GM19452 (cell line): ENCODE measurements around the gene DLEC1.
"Not testable (repeated sequence)": the region's sequence is repeated elsewhere in the genome, so short reads cannot be mapped to it uniquely, and the experiment has no call there.

ENCODE experiments used
- ATAC-seq: cut with Tn5 transposase; IDR thresholded peaks from one replicate; pipeline ENCODE4 v1.9.1; 2021; ENCODE audit not compliant: unreplicated experiment

Gene DLEC1

DNA sequence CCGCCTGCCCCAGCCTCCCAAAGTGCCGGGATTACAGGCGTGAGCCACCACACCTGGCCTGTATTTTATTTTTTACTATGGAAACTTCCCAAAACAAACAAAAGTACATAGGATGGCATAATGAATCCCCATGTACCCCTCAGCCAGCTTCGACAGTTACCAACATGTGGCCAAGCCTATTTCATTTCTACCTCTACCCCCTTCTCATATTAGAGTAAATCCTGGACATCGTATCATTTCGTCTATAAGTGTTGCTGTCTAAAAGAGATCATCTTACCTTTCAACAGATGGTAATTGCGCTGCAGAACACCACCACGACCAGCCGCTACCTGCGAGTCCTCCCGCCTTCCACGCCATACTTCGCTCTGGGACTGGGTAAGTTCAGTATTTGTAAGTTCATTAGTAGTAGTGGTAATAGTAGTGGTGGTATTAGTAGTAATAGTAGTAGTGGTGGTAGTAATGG, 44.9 kb downstream of the DLEC1 start:
- ATAC-seq, result no peak

DNA sequence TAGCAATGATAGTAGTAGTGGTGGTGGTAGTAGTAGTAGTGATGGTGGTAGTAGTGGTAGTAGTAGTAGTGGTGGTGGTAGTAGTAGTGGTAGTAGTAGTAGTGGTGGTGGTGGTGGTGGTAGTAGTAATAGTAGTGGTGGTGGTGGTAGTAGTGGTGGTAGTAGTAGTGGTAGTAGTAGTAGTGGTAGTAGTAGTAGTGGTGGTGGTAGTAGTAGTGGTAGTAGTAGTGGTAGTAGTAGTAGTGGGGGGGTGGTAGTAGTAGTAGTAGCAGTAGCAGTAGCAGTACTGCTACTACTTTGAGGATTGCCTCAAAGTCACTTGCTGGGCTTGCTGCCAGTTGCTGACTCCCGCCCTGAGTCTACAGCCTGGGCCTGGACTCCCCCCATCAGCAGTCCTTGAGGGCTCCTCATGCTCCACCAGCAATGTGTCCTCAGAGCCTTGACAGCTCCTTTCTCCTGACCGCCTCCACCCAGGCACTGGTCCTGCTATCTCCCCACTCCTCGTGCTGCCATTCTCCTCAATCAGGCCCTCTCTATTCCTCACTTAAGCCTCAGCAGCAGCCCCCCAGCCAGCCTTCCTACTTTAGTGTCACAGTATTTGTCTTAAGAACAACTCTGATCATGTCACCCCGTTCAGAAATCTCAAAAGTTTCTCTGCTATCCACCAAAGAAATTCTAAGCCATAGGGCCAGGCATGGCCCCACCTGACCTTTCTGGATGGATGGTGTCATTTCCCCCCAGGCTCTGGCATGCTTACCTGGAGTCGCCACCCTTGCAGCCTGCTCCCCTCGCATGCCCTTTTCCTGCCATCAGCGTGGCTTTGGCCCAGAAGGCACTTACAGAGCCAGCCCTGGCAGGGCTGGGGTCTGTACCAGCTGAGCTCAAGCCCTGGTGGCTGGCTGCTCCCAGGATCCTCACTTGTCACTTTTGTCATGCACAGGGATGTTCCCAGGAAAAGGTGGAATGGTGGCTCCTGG, 45.6 kb downstream of the DLEC1 start:
- no peak for ATAC-seq

DNA sequence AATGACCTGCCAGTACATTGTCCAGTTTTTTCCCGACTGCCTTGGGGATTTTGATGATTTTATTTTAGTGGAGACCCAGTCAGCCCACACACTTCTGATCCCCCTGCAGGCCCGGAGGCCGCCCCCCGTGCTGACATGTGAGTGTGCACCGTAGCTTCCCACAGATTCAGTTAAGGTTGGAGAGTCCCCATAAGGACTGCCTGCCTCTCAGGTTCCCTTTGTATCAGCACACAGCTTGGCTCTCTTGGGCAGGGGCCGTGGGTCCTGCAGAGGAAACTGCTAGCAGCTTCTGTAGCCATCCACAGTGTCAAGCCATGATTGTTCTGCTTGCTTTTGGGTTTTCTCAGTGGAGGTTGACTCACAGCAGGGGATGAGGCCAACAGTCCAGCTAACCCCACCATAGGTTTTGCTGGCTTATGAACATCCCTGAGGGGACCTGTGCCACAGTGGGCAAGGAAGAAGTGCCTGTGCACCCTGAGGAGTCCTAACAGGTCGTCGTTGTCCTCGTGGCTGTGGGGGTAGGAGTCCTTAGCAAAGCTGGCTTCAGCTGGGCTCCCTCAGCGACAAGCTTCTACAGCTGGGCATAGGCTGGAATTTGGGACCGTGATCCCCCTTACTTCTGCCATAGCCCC, 46.4 kb downstream of the DLEC1 start:
- ATAC-seq, result no peak

DNA sequence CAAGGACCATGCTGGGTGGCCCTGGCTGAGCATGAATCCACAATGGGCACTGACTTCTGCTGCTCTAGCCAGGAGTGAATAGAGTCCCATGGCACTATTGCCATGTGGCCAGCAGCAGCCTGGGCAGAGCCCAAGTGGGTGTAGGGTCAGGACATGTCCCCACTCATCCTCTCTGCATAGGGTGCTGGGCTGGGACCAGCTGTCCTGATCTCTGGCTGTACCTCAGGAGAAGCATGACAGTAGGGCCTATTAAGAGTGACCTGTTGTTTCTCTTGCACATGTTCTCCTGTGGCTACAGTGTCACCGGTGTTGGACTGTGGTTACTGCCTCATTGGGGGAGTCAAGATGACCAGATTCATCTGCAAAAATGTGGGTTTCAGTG, 46.9 kb downstream of the DLEC1 start:
- no peak for ATAC-seq

DNA sequence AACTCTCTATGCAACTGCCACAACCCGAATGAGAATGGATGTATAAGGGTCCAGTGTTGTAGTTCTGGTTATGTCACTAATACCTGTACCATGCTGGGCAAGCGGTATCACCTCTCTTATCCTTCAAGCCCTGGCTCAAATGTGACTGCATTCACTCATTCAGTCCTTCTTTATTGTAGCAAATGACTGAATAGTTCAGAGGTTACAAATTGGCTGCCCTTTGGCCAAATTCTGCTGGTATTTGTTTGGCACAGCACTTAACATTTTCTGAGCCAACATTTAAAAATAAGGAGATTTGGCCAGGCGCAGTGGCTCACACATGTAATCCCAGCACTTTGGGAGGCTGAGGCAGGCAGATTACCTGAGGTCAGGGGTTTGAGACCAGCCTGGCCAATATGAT, 47.5 kb downstream of the DLEC1 start:
- no peak for ATAC-seq

DNA sequence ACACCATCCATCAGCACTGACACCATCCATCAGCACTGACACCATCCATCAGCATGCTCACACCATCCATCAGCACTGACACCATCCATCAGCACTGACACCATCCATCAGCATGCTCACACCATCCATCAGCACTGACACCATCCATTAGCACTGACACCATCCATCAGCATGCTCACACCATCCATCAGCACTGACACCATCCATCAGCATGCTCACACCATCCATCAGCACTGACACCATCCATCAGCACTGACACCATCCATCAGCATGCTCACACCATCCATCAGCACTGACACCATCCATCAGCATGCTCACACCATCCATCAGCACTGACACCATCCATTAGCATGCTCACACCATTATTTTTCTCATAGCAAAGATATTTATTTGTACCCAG, 48.3 kb downstream of the DLEC1 start:
- not testable (repeated sequence) for ATAC-seq

DNA sequence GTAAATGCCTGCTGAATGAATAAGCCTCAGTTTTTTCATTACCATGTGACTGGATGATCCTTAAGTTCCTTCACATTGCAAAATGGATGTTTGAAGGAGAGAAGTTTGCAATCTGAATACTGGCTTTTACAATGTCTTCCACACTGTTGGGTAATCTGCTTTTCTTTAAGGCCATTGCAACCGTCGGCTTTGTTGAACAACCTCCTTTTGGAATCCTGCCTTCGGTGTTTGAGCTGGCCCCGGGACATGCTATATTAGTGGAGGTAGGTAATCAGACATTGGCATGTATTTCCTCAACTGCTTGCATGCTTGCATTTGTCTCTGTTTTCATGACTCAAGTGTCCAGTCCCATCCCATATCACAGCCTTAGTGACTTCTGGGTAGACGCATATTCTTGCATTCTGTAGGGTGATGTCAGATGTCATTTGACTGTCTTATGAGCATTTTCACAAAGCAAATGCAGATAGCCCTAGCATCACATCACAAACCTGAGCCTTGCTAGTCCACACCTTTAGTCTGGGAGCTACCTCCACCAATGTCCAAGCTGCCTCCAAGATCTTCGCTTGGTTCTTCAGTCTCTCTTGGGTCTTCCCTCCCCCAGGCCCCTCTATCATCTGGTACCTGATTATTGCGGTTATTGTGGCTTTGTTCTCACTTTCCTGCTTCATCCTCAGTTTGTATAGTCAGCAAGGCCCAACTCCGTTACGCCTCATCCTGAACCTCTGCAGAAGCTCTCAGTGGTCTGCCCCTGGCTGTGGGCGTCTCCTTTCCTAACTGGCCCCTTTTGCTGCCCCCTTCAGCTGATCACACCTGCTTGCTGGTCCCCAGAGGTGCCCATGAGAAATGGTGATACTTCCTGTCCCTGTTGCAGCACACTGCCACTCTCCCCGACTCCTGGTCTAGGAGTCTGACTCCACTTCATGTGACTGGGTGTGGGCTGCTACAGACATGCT, 49.4 kb downstream of the DLEC1 start:
- ATAC-seq, result no peak

DNA sequence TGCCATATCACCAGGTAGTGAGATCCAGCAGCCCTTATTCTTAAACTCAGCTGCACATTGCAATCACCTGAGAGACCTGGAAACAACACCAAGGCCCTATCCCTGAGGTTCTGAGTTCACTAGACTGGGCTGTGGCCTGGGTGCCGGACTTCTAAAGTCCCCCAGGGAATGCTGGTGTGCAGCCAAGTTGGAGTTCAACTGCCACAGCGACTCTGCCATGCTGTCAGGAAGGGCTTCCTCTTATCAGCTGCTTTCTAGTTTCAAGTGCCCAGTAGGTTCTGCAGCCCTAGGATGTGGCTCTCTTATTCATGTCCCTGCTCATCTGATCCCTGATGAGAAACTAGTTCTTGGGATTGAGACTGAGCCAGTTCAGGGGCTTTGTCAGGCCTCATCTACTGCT, 50.2 kb downstream of the DLEC1 start:
- ATAC-seq, result no peak

DNA sequence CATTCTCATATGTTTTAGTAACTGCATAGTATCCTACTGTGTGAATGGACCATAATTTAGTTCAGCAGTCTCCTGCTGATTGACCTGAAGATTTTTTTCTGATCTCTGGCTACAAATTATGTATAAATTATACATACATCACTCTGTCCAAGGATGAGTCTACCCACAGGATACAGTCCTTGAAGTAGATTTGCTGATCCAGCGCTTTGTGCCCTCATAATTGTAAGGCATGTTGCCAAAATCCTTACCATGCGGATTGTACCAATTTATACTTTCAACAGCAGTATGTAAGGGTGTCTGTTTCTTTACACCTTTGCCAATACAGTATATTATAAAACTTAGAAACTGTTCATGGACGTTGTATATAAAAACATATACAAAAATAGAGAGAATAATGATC, 51.4 kb downstream of the DLEC1 start:
- no peak for ATAC-seq

DNA sequence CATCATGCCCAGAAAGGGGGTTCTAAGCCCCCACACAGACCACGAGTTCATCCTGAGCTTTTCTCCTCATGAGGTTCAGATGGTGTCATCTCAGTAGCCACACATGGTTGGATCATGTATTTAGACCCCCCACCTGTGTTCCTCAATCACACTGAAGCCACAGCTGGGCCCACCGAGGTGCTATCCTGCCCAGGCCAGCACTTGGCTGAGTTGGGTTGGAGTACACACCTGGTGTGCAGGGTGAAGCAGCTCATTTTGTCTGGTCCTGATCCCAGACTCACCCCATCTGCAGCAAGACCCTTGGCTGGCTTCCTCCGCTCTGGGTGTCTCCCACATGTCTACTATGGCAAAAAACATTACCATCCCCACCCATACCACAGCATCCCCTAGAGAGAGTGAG, 56.0 kb downstream of the DLEC1 start:
- ATAC-seq, result no peak

DNA sequence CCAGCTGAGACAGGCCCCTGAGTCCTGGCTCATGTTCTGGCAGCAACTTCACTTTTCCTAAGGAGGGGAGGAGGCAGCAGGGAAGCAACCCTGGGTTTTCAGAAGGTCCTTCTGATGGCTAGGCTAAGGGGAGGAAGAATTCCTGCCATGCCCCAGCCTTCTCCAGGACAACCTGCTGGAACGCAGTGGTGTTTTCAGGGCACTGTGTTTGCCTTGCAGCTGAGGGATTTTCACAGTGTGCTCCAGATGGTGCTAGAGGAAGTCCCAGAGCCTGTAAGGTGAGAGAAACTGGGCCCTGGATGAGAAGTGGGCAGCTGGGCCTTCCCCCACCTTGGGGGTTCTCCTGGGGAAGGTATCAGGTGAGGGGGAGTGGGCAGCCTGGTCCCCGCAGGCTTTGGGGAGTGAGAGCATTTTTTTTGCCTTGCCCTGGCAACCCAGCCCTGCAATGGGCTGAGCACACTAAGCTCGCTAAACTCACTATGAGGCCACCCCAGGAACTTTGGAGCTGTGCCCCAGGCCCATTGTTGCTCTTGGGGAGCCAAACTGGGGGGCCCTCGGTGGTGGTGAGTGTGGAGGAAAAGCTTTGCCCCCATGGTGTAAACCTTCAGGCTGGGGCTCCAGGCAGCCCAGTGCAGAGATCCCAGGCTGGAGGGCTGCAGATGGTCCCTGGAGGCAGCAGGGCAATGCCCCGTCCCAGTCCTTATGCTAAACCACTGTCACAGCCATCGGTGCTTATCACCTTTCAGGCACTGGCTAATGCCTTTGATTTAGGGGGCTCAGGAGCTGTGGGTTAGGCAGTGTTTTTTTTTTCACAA, 56.9 kb downstream of the DLEC1 start:
- ATAC-seq, result no peak

DNA sequence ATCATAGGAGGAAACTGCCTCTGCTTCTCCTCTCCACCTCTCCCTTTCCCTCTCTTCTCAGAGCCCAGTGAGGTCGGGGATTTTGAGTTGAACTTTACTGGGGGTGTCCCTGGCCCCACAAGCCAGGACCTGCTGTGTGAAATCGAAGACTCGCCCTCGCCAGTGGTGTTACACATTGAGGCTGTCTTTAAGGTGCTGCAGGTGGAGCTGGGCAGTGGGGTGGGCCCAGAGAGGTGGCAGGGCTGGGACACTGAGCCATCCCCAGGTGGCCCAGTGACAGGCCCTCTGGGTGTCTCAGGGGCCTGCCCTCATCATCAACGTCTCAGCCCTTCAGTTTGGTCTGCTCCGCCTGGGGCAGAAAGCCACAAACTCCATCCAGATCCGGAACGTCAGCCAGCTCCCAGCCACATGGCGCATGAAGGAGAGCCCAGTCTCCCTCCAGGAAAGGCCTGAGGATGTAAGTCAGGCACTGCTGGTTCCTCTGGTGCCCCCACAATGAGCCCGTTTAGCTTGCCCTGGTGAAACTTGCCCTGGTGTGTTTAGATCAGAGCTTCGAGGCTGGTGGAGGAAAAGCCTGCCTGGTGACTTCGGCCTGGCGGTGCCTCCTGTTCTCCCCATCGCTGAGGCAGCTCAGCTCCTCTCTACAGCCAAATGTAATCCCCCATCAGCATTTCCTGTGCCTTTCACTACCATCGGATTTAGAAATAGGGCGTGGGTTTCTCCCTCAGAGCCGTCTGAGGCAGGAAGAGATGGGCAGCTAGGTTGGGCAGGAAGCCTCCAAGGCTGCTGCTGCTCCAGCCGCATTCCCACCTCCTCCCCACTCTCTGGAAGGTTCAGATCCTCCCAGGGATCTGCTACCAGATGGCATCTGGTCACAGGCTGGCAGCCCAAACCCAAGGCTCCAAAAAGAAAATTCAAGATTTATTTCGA, 58.7 kb downstream of the DLEC1 start:
- ATAC-seq, result no peak

DNA sequence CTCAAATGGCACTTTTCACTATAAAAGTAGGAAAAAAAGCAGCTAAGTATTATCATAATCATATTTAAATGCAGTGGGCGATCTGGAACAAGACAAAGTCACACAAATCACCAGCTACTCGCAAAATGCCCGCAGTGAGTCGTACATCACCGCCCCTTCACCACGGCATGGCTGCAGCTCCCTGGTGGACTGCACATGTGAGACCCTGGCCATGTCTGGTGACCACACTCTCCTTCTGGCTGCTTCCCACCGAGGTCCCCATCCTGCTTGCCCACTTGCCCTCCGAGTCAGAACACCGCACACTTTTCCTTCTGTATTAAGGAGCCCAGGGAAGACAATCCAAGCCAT, 59.3 kb downstream of the DLEC1 start:
- ATAC-seq, result no peak

DNA sequence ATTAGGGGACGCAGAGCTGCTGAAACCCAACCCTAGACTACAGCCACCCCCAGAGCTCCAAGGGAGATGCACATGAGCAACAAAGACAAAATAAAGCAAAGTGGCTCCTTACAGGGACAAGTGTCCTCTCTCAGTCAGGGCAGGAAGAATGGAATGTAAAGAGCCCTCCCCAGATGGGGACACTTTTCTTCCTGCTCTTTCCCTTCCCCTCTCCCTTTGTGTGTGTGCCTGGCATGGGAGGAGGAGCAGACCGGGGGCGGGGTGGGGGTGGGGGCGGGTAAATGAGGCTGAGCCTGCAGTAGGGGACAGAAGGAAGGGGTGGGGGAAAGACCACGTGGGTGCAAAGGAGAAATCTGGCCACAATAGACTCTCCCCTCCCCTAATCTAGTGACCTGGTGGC, 60.5 kb downstream of the DLEC1 start:
- ATAC-seq, result no peak

DNA sequence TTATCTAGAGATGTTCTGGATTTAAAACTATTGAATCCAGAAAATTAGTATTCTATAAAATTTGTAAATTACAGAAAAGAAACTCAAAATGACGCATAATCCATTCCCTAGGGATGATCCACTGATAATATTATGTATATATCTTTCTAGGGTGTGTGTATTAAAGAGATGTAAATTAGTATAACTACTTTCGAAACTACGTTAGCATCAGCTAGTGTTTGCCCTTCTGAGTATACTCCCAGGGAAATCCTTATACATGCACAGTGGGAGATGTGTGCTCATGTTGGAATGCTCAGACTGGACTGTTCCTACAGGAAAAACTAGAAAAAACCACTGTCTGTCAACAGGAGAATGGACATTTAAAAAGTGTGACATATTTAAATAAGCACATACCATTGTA, 61.5 kb downstream of the DLEC1 start:
- no peak for ATAC-seq

DNA sequence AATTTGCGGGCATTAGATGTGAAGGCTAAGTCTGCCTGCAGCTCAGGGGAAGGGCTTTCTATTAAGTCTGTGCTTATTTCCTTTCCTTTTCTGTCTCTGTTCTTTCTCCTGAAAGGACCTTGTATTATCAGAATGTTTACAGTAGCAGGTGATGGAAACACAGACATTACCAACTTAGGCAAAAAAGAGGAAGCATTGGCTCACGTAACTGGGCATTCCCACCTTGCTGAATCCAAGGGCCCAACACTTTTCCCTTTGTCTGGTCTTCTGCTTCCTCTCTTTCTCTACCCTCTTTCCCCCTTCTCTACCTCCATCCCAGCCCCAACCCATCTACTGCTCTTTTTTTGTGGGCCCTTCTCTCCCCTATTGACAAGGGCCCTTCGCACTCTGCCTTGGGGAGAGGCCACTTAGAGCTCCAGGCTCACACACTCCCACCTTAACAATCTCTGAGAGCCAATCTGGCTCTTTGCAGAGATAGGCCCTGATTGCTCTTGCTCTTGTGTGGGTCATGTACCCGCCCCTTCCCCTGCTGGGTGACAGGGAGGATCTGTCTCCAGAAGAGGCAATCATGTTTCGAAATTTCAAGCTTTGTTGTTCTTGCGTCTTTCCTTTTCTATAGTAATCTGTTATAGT, 62.9 kb downstream of the DLEC1 start:
- no peak for ATAC-seq

DNA sequence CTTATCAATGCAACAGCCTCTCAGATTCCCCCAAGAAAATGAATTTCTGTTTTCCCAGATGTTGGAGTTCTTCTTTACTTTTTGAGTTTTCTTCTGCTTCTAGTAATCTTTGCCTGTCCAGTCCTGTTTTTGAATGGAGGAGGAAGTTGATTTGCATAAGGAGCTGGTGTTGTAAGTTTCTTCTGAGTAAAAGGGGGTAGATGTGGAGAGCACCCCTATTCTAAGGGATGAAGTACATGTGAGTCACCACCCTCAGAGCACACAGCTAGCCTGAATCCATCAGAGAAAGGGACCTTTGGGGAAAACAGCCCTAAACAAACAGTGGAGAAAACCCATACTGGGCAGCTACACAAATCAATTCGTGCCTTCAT, 63.4 kb downstream of the DLEC1 start:
- no peak for ATAC-seq

DNA sequence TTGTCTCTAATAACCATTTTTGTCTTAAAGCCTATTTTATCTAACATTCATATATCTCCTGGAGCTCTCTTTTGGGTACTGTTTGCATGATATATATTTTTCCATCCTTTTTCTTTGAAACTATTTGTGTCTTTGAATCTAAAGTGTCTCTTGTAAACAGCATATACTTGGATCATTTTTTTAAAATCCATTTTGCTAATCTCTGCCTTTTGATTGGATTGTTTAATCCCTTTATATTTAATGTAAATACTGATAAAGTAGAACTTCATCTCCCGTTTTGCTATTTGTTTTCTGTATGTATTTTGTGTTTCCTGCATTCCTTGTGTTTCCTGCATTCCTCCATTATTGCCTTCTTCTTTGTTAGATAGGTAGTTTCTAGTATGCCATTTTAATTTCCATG, 66.5 kb downstream of the DLEC1 start:
- ATAC-seq, result no peak
